ENCODE results near the gene MICB. TPM values are rescaled to one million over a fixed set of nuclear protein-coding genes. Genes with fewer than 3 reads are reported as not detected.

The MICB gene
- total and polyA plus RNA-seq, 2 of the 8 experiments (the other 6 are each of a cell fraction or from before 2014, with no cell fraction given) = 16.2 to 25.3 TPM

GRCh38 chr6:31530659-31531058 is 32.7 kb downstream of the MICB start:
- Histone ChIP-seq H2AFZ (ENCODE audit: low read length) (no peak overlapping the region), H3K27me3 (replicated peaks in 1 of 4; ENCODE audit: control insufficient read depth in 3 of 4, extremely low read depth in 1 of 4, insufficient read depth in 3 of 4, low read length in 3 of 4) (no peaks in the 10 kb centered on the region), H2AK5ac (ENCODE audit: low read depth, low read length) (no peak overlapping the region), H3K79me1 (ENCODE audit: low read depth, low read length) (peaks cover 10% of the 10 kb centered on the region; the same call in 1 of the 2 replicates), H3K23me2 (ENCODE audit: low read depth, low read length) (no peaks in the 10 kb centered on the region), H4K8ac (ENCODE audit: extremely low read depth, insufficient read depth, low read length) (no peak overlapping the region), H3K14ac (ENCODE audit: insufficient read length) (no peak overlapping the region), H4K91ac (replicated peaks; ENCODE audit: insufficient read length, low read length) (no peak overlapping the region), H3K18ac (ENCODE audit: extremely low read depth, low read length) (no peak overlapping the region), H2BK20ac (ENCODE audit: low read length) (no peak overlapping the region), H3K9me3 (ENCODE audit: insufficient read depth in 2 of 2, low read depth in 1 of 2, low read length in 1 of 2) (no peaks in the 10 kb centered on the region), H3K23ac (ENCODE audit: insufficient read length) (no peak overlapping the region), H2BK120ac (replicated peaks; ENCODE audit: low read depth, low read length) (no peak overlapping the region), H3K27ac (ENCODE audit: low read depth, low read length) (no peak overlapping the region), H3K56ac (replicated peaks; ENCODE audit: insufficient read length, low read depth, low read length) (no peak overlapping the region), H4K5ac (ENCODE audit: insufficient read length, low read depth, low read length) (no peak overlapping the region), H3K79me2 (ENCODE audit: control insufficient read depth in 1 of 2, insufficient read depth in 2 of 2, low read length in 2 of 2) (peaks cover 0 to 14% of the 10 kb centered on the region in 2 experiments; a peak in 2 of 4 replicates), H3K9ac (replicated peaks in 1 of 4; ENCODE audit: extremely low read depth in 1 of 4, low read depth in 3 of 4, low read length in 3 of 4) (no peak overlapping the region), H2BK12ac (ENCODE audit: low read depth, low read length) (no peak overlapping the region), H2BK15ac (ENCODE audit: low read length) (no peak overlapping the region), H4K20me1 (replicated peaks in 1 of 2; ENCODE audit: control insufficient read depth in 1 of 2, insufficient read depth in 2 of 2, low read length in 2 of 2) (peaks cover 26 to 40% of the 10 kb centered on the region in 2 experiments), H3K4me2 (ENCODE audit: insufficient read depth in 1 of 2, low read depth in 2 of 2, low read length in 2 of 2) (no peak overlapping the region), H3K4ac (replicated peaks; ENCODE audit: insufficient read length, low read depth, low read length) (no peak overlapping the region), H3K36me3 (ENCODE audit: control insufficient read depth in 2 of 4, insufficient read depth in 4 of 4, low read length in 3 of 4) (peaks cover 49 to 65% (median 56%) of the 10 kb centered on the region in 4 experiments), H3K4me3 (ENCODE audit: extremely low read depth in 1 of 4, insufficient read depth in 2 of 4, low read depth in 3 of 4, low read length in 4 of 4) (no peak overlapping the region), H2BK5ac (ENCODE audit: low read depth, low read length) (no peak overlapping the region), H3K4me1 (replicated peaks in 1 of 4; ENCODE audit: control insufficient read depth in 3 of 4, insufficient read depth in 4 of 4, low read length in 3 of 4) (peaks cover 1 to 5% (median 4%) of the 10 kb centered on the region in 4 experiments; a peak in 4 of 7 replicates)
- TF ChIP-seq POLR2A (IDR thresholded peaks at IDR 0.05; ENCODE audit: control extremely low read depth in 1 of 2, low read depth in 2 of 2, low read length in 2 of 2) (peak; percentile 37 to 46; a peak in 1 of 3 replicates), YY1 (IDR thresholded peaks at IDR 0.05; ENCODE audit: low read depth, low read length) (no peak), CTCF (IDR thresholded peaks at IDR 0.05; ENCODE audit: control extremely low read depth in 1 of 3, insufficient read depth in 1 of 3, low read depth in 1 of 3, low read length in 3 of 3) (peak in 1 of 3 experiments; percentile 3; a peak in 1 of 4 replicates), POLR2AphosphoS5 (IDR thresholded peaks at IDR 0.05; ENCODE audit: low read depth, low read length) (peak; percentile 25)
- FAIRE-seq (no peak), DNase-seq (ENCODE audit: low read depth in 1 of 2, low spot score in 2 of 2) (no peak)
- CTCF ChIA-PET (ENCODE audit: partially characterized antibody) = interaction anchor here (0.6 to 1.8 kb wide), 3 partner anchors 9 to 38 kb away, joined by 3 to 4 read pairs (median 3); no protein-coding TSS in a partner anchor
- WGBS, 2 experiments (ENCODE audit: extremely low coverage in 1 of 2, insufficient coverage in 1 of 2, insufficient read length in 1 of 2, insufficient replicate concordance in 2 of 2, low coverage in 1 of 2, low lambda C conversion rate in 2 of 2, missing lambda C conversion rate in 1 of 2) = 93% methylated on average over 5 of the region's 6 CpGs; no CpG with 5 or more reads in 1 of the 2 experiments
- POLR2A ChIA-PET (ENCODE audit: partially characterized antibody) = interaction anchor here (0.9 to 18.4 kb wide), 12 partner anchors 8 to 117 kb away, joined by 3 to 428 read pairs (median 5); partner anchors contain the start of genes ATP6V1G2, DDX39B and NFKBIL1
